ENCODE results near the gene NUDT13. TPM values are rescaled to one million over a fixed set of nuclear protein-coding genes. Genes with fewer than 3 reads are reported as not detected.
A peak's percentile ranks its signal among the peaks of the same experiment; 100 is the strongest.

Gene NUDT13
- total and polyA plus RNA-seq, 5 donors: 1.9 to 4.1 (median 2.7) TPM

DNA sequence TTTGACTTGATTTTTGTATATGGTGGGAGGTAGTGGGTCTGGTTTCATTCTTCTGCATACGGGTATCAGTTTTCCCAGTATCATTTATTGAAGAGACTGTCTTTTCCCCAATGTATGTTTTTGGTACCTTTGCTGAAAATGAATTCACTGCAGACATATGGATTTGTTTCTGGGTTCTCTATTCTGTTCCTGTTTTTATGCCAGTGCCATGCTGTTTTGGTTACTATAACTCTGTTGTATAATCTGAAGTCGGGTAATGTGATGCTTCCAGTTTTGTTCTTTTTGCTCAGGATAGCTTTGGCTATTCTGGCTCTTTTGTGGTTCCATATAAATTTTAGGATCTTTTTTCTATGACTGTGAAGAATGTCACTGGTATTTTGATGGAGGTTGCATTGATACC, 56.7 kb downstream of the NUDT13 start:
- DNase-seq: no peak
- intact Hi-C loops (cut with DNase I): loop anchor here in 1 of 4 donors (10.0 kb wide), 1 partner anchor 72 kb away; the partner anchor contains the start of gene P4HA1
- no peaks in the 10 kb centered on the region for H3K9me3 ChIP-seq (ENCODE audit: control insufficient read depth, low read length)
- WGBS: 86% methylated on average over 2 of the region's 2 CpGs
- H3K27me3 ChIP-seq (ENCODE audit: control insufficient read depth, insufficient read depth): no peaks in the 10 kb centered on the region
- no peak overlapping the region for H3K27ac ChIP-seq (ENCODE audit: low read length)
- ATAC-seq: no peak
- H3K4me1 ChIP-seq (ENCODE audit: control insufficient read depth, insufficient read depth, low read length): peaks cover 2% of the 10 kb centered on the region
- peak overlapping the region; percentile 96 for H3K4me3 ChIP-seq (ENCODE audit: low read length)

DNA sequence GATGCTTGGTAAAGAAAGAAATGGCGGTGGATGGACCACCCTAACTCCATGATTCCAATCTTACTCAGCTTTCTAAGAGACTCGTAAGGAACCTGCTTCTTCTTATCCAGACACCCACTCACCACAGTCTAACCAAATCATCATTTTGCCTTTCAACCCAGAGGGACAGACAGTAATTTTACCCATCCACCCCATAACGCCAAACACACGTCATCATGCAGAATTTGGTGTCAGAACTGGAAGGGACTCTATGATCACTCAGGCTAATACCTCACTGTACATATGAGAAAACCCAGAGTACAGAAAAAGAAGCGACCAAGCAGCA, 57.2 kb downstream of the NUDT13 start:
- Histone ChIP-seq H3K4me1 (ENCODE audit: control insufficient read depth, insufficient read depth, low read length) (peaks cover 2% of the 10 kb centered on the region), H3K27me3 (ENCODE audit: control insufficient read depth, insufficient read depth) (no peaks in the 10 kb centered on the region), H3K27ac (ENCODE audit: low read length) (peak overlapping the region; percentile 99), H3K4me3 (ENCODE audit: low read length) (peak overlapping the region; percentile 96), H3K9me3 (ENCODE audit: control insufficient read depth, low read length) (no peaks in the 10 kb centered on the region)
- WGBS: 9% methylated on average over 5 of the region's 5 CpGs
- intact Hi-C loops (cut with DNase I): loop anchor here in 1 of 4 donors (10.0 kb wide), 1 partner anchor 73 kb away; the partner anchor contains the start of gene P4HA1
- ATAC-seq (no peak), DNase-seq (no peak)

- H3K4me3 ChIP-seq (ENCODE audit: low read length): peak within 1 kb of the TSS; percentile 96
- peak; percentile 99 for ATAC-seq
- under 1% methylated on average over 49 of the region's 49 CpGs for WGBS
- H3K27ac ChIP-seq (ENCODE audit: low read length): peak within 1 kb of the TSS; percentile 99
- H3K9me3 ChIP-seq (ENCODE audit: control insufficient read depth, low read length): no peaks in the 10 kb centered on the region
- DNase-seq: peak; percentile 95 to 97 (median 97)
- H3K4me1 ChIP-seq (ENCODE audit: control insufficient read depth, insufficient read depth, low read length): peaks cover 2% of the 10 kb centered on the region
- intact Hi-C loops (cut with DNase I): loop anchor here in 1 of 4 donors (10.0 kb wide), 1 partner anchor 73 kb away; the partner anchor contains the start of gene P4HA1
- no peaks in the 10 kb centered on the region for H3K27me3 ChIP-seq (ENCODE audit: control insufficient read depth, insufficient read depth)
Observed at GRCh38 chr10:73167783-73168464, 57.7 kb downstream of the NUDT13 start, which contains the start of the genes ECD and FAM149B1. ECD (minus strand) TSS chr10:73168008; CDS start chr10:73163937, 4,071 bp downstream. FAM149B1 (plus strand) TSS chr10:73168119; CDS start chr10:73168340, 221 bp downstream.

GRCh38 chr10:73168465-73168803, 58.2 kb downstream of the NUDT13 start:
- Histone ChIP-seq H3K4me1 (ENCODE audit: control insufficient read depth, insufficient read depth, low read length) (peaks cover 2% of the 10 kb centered on the region), H3K27ac (ENCODE audit: low read length) (peak overlapping the region; percentile 99), H3K9me3 (ENCODE audit: control insufficient read depth, low read length) (no peaks in the 10 kb centered on the region), H3K4me3 (ENCODE audit: low read length) (peak overlapping the region; percentile 96), H3K27me3 (ENCODE audit: control insufficient read depth, insufficient read depth) (no peaks in the 10 kb centered on the region)
- intact Hi-C loops (cut with DNase I): loop anchor here in 1 of 4 donors (10.0 kb wide), 1 partner anchor 74 kb away; the partner anchor contains the start of gene P4HA1
- DNase-seq (no peak), ATAC-seq (no peak)
- WGBS: 0% methylated on average over 6 of the region's 6 CpGs

DNA sequence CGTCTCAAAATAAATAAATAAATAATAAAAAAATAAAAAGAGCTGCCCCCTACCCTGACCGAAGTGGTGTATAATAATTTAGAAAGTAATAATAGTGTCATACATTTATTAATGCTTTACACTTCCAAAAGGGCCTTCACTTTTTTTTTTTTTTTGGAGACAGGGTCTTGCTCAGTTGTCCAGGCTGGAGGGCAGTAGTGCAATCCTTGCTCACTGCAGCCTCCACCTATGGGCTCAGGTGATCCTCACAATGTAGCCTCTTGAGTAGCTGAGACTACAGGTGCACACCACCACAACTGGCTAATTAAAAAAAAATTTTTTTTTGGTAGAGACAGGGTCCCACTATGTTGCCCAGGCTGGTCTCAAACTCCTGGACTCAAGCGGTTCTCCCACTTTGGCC, 59.1 kb downstream of the NUDT13 start:
- Histone ChIP-seq H3K4me1 (ENCODE audit: control insufficient read depth, insufficient read depth, low read length) (peaks cover 2% of the 10 kb centered on the region), H3K27ac (ENCODE audit: low read length) (no peak overlapping the region), H3K4me3 (ENCODE audit: low read length) (no peak overlapping the region), H3K27me3 (ENCODE audit: control insufficient read depth, insufficient read depth) (no peaks in the 10 kb centered on the region), H3K9me3 (ENCODE audit: control insufficient read depth, low read length) (no peaks in the 10 kb centered on the region)
- ATAC-seq (no peak), DNase-seq (no peak)
- 96% methylated on average over 3 of the region's 3 CpGs for WGBS
- intact Hi-C loops (cut with DNase I): loop anchor here in 1 of 4 donors (10.0 kb wide), 1 partner anchor 75 kb away; the partner anchor contains the start of gene P4HA1

GRCh38 chr10:73172867-73173266, 62.6 kb downstream of the NUDT13 start:
- ATAC-seq: no peak
- no peak for DNase-seq
- Histone ChIP-seq H3K27me3 (ENCODE audit: control insufficient read depth, insufficient read depth) (no peaks in the 10 kb centered on the region), H3K4me3 (ENCODE audit: low read length) (no peak overlapping the region), H3K4me1 (ENCODE audit: control insufficient read depth, insufficient read depth, low read length) (peaks cover 2% of the 10 kb centered on the region), H3K27ac (ENCODE audit: low read length) (no peak overlapping the region), H3K9me3 (ENCODE audit: control insufficient read depth, low read length) (no peaks in the 10 kb centered on the region)
- intact Hi-C loops (cut with DNase I): no loop called here

DNA sequence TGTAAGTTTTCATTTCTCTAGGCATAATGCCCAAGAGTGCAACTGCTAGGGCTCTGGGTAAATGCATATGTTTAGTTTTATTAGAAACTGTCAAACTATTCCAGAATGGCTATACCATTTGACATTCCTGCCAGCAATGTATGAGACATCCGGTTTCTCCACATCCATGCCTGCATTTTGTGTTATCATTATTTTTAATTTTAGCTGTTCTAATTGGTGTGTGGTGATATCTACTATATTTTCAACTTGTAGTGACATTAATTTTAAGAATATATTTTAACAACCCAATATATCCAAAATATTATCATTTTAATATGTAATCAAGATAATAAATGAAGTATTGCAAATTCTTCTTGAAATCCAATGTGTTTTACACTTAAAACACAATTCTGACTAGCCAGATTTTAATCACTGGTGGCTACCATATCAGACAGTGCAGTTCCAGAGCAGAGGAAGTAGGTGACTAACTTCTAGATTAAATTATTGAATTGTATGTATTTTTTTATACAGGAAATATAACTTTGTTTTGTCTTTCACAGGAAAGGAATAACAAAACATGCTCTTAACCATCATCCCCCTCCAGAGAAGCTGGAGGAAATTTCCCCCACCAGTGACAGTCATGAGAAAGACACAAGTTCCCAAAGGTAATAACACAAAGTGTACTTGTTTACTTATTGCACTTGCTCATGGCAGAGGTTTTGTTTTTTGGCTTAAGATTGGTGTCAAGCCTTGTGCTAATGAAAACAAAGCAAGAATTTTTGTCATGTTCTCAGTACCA, 64.1 kb downstream of the NUDT13 start:
- Histone ChIP-seq H3K4me1 (ENCODE audit: control insufficient read depth, insufficient read depth, low read length) (no peaks in the 10 kb centered on the region), H3K9me3 (ENCODE audit: control insufficient read depth, low read length) (no peaks in the 10 kb centered on the region), H3K27ac (ENCODE audit: low read length) (no peak overlapping the region), H3K27me3 (ENCODE audit: control insufficient read depth, insufficient read depth) (no peaks in the 10 kb centered on the region), H3K4me3 (ENCODE audit: low read length) (no peak overlapping the region)
- ATAC-seq: no peak
- 95% methylated on average over 1 of the region's 1 CpG for WGBS
- intact Hi-C loops (cut with DNase I): no loop called here
- no peak for DNase-seq

Other genes with a start within 250 kb of the NUDT13 start
- 1 to 10 TPM in 1 of 4 donors, under 1 TPM in 3; 0.34 to 3.0 (median 0.66) TPM for gene OIT3, start 216.7 kb upstream of the NUDT13 start, total RNA-seq
- 2.1 TPM for gene OIT3, start 216.7 kb upstream of the NUDT13 start, polyA plus RNA-seq
- gene PLA2G12B, start 155.6 kb upstream of the NUDT13 start, total RNA-seq: 1 to 10 TPM; 2.6 to 7.9 (median 6.3) TPM
- 16.6 TPM for gene PLA2G12B, start 155.6 kb upstream of the NUDT13 start, polyA plus RNA-seq
- gene P4HA1, start 13.6 kb upstream of the NUDT13 start, total RNA-seq: 10 to 100 TPM; 37.4 to 55.8 (median 43.9) TPM
- gene P4HA1, start 13.6 kb upstream of the NUDT13 start, polyA plus RNA-seq: 21.8 TPM
- gene ECD, start 57.6 kb downstream of the NUDT13 start, total RNA-seq: 10 to 100 TPM; 16.2 to 19.3 (median 17.9) TPM
- gene ECD, start 57.6 kb downstream of the NUDT13 start, polyA plus RNA-seq: 10.8 TPM
- 10 to 100 TPM; 11.6 to 17.5 (median 15.1) TPM for gene FAM149B1, start 57.7 kb downstream of the NUDT13 start, total RNA-seq
- gene FAM149B1, start 57.7 kb downstream of the NUDT13 start, polyA plus RNA-seq: 16.2 TPM
- gene DNAJC9, start 136.8 kb downstream of the NUDT13 start, total RNA-seq: 10 to 100 TPM in 2 of 4 donors, 1 to 10 TPM in 2; 7.9 to 10.6 (median 10.2) TPM
- 6.5 TPM for gene DNAJC9, start 136.8 kb downstream of the NUDT13 start, polyA plus RNA-seq
- gene MRPS16, start 142.2 kb downstream of the NUDT13 start, total RNA-seq: 10 to 100 TPM; 66.9 to 85.1 (median 79.3) TPM
- gene MRPS16, start 142.2 kb downstream of the NUDT13 start, polyA plus RNA-seq: 80.0 TPM
- gene CFAP70, start 248.4 kb downstream of the NUDT13 start, total RNA-seq: 1 to 10 TPM; 1.6 to 2.3 (median 1.9) TPM
- gene CFAP70, start 248.4 kb downstream of the NUDT13 start, polyA plus RNA-seq: 1.2 TPM

All from right cardiac atrium (tissue), 5 donors.